Subcutaneous adipose tissue (tissue), 4 donors: ENCODE data around the gene CPNE4. TPM values are rescaled to one million over a fixed set of nuclear protein-coding genes. Genes with fewer than 3 reads are reported as not detected.

Source experiments
- total RNA-seq, 4 donors: library from RNA; depleted of rRNA; stranded (reverse); fragments of >200 nt; gene quantifications; one replicate each; pipeline ENCODE4 v1.1.0, GENCODE V29; 2016
- TF ChIP-seq, protein P1 (sequence below): fragments of 450-650 bp; IDR thresholded peaks from one replicate; pipeline ENCODE4 v1.5.1; 2016; ENCODE audit warnings: low read depth, mild to moderate bottlenecking, control low read depth, antibody characterized with exemption, moderate library complexity

The CPNE4 gene
- total RNA-seq = not detected

GRCh38 chr3:132034486-132035464 is at the start of gene CPNE4:
CPNE4 (minus strand) TSS chr3:132035014.
- TF ChIP-seq, protein P1, sequence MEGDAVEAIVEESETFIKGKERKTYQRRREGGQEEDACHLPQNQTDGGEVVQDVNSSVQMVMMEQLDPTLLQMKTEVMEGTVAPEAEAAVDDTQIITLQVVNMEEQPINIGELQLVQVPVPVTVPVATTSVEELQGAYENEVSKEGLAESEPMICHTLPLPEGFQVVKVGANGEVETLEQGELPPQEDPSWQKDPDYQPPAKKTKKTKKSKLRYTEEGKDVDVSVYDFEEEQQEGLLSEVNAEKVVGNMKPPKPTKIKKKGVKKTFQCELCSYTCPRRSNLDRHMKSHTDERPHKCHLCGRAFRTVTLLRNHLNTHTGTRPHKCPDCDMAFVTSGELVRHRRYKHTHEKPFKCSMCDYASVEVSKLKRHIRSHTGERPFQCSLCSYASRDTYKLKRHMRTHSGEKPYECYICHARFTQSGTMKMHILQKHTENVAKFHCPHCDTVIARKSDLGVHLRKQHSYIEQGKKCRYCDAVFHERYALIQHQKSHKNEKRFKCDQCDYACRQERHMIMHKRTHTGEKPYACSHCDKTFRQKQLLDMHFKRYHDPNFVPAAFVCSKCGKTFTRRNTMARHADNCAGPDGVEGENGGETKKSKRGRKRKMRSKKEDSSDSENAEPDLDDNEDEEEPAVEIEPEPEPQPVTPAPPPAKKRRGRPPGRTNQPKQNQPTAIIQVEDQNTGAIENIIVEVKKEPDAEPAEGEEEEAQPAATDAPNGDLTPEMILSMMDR = no peak

- TF ChIP-seq, protein P1 = no peak
Measured at GRCh38 chr3:132083583-132084279, 48.9 kb upstream of the CPNE4 start.

DNA sequence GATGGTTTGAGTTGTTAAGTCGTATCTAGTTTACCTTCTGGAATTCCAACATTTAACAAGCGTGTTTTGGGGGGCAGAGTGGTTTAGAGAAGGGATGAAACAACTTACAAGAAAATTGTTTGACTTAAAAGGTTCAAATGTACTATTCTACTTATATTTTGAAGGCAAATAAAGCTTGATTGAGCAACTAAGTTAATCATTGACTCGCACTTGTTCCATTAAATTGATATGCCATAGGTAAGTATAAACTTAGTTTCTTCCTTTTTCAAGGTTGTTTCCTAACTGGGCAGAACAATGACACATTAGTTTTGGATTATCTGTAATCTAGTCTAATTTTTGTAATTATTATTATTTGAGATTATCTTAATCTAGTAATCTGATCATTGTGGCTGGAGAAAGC is 48.3 kb upstream of the CPNE4 start:
- TF ChIP-seq, protein P1 = no peak

- TF ChIP-seq, protein P1 = no peak
Measured at GRCh38 chr3:132079147-132079546, 44.3 kb upstream of the CPNE4 start.

DNA sequence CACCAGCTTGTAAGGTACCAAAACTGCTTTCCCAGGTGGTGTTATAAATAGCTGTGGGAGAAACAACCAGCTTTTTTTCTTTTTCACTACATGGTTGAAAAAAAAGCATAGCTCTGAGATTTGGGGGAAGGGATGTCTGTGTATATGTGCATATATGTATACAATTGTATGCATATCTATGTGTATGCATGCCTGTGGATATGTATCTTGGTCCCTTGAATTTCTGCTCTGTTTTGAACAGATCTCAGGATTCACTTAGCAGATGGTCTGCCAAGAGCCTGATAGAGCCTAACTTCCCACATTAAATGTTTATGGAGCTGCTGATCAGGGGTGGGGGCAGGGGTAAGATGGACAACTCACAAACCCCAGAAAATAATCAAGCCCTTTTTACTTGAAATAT is 39.0 kb upstream of the CPNE4 start:
- TF ChIP-seq, protein P1 = no peak

DNA sequence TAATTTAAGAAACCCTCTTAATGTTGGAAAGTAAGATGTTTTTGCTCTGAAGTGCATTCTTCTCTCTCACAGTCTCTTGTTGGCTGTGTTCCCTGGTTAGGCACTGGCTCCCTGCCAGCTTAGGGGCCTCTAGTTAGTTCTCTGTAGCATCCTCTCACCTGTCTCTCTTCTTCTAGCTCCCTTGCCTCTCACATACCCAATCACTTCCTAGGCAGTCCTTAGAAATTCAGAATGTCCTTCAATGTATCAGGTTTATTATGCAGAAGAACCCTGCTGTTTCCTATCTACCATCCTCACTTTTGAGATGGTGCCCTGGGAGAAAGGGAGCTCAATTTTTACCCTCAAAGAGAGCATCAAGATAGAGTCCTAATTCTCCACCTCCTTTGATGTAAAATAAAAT is 36.2 kb upstream of the CPNE4 start:
- TF ChIP-seq, protein P1 = no peak

DNA sequence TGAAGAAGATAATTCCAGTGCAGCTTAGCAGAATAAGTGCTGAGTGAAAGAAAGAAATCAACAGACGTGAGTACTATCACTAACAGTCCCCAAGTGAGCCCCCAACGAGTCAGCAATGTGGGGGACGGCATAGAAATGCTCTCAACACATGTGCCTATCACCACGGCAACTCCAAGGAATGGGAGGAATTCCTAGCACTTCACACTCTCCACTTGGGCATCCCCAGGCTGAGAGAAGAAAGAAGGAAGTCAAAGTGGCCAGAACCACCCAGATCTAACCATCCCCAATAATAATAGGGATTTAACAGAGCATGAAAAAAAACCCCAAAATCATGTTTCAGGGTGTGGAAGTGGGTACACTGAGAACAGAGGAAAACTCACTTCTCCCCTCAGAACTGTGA is 29.3 kb upstream of the CPNE4 start:
- TF ChIP-seq, protein P1 = no peak
